ENCODE measurements around the gene KCNJ11.

Gene KCNJ11

GRCh38 chr11:17352950-17353820 lies 35.3 kb downstream of the KCNJ11 start:
- DNase-seq, result peak; percentile 67

- DNase-seq, result peak; percentile 67
These were observed 36.8 kb downstream of the KCNJ11 start, which contains the start of gene NCR3LG1 for GRCh38 chr11:17351510-17352176. Gene NCR3LG1 (plus strand): TSS chr11:17351800. CDS start chr11:17351970, 170 bp downstream.

GRCh38 chr11:17351172-17351509 lies 37.3 kb downstream of the KCNJ11 start:
- DNase-seq, result no peak

GRCh38 chr11:17350455-17351171 lies 37.8 kb downstream of the KCNJ11 start:
- DNase-seq, result no peak

- no peak for DNase-seq
These were observed 40.8 kb downstream of the KCNJ11 start for GRCh38 chr11:17347676-17348075.

- peak; percentile 8 for DNase-seq
These were observed 44.6 kb downstream of the KCNJ11 start for GRCh38 chr11:17343907-17344306.

- no peak for DNase-seq
These were observed 45.2 kb downstream of the KCNJ11 start for GRCh38 chr11:17343257-17343656.
